Gastrocnemius medialis (tissue), 4 donors: Measurements from ENCODE around the gene PRSS16.

ENCODE experiments used
- POLR2A ChIP-seq, 2 donors: fragments of 450-650 bp; IDR thresholded peaks; one replicate each; pipeline ENCODE4 v1.6.1; 2017; ENCODE audit warnings: antibody characterized with exemption in 2 of 2, mild to moderate bottlenecking in 2 of 2, moderate library complexity in 2 of 2
- TF ChIP-seq, protein P1 (sequence below), 5 experiments: fragments of 450-650 bp in 3 of 5; fragments of 200-600 bp in 2 of 5; sonication (generic) in 2 of 5; IDR thresholded peaks in 4 of 5; conservative IDR thresholded peaks in 1 of 5; 1 replicate in 4 of 5; 2 replicates in 1 of 5; pipeline ENCODE4 v1.5.1; 2016 to 2019; ENCODE audit warnings: antibody characterized with exemption in 5 of 5, mild to moderate bottlenecking in 3 of 5, moderate library complexity in 3 of 5

DNA sequence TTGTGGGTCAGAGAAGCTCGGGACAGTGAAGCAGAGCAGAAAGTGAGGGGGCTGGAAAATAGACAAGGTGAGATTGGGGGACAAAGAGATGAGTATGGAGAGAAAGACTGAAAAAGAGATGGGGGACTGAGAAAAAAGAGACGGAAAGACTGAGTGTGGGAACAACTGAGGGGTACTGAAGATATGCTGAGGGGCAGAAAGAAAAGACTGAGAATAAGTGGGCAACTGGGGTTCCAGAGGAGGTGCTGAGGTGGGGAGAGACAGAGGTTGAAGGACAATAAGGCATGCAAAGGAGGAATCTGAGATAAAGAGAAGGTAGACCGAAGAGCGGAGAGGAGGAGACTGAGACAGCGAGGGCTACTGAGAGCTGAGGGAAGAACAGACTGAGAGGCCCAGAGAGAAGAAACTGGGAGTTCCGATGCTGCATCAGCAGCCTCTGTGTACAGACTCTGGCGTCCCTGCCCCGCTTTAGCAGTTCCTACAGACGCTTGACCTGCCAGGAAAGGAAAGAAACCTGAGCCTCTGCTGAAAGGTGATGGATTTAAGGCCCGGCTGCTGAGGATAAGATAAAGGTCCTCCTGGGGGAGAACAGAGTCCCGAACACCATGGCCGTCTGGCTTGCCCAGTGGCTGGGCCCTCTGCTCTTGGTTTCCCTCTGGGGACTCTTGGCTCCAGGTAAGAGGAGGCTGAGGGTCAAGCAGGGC lies at the start of gene PRSS16:
- TF ChIP-seq, protein P1, sequence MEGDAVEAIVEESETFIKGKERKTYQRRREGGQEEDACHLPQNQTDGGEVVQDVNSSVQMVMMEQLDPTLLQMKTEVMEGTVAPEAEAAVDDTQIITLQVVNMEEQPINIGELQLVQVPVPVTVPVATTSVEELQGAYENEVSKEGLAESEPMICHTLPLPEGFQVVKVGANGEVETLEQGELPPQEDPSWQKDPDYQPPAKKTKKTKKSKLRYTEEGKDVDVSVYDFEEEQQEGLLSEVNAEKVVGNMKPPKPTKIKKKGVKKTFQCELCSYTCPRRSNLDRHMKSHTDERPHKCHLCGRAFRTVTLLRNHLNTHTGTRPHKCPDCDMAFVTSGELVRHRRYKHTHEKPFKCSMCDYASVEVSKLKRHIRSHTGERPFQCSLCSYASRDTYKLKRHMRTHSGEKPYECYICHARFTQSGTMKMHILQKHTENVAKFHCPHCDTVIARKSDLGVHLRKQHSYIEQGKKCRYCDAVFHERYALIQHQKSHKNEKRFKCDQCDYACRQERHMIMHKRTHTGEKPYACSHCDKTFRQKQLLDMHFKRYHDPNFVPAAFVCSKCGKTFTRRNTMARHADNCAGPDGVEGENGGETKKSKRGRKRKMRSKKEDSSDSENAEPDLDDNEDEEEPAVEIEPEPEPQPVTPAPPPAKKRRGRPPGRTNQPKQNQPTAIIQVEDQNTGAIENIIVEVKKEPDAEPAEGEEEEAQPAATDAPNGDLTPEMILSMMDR (IDR thresholded peaks at IDR 0.05 in 4 of 5, conservative IDR thresholded peaks at IDR 0.05 in 1 of 5), result no peak
- no peak for TF ChIP-seq POLR2A (IDR thresholded peaks at IDR 0.05)
